H9 (cell line): Measurements from ENCODE around the gene RALA. TPM values are rescaled to one million over a fixed set of nuclear protein-coding genes. Genes with fewer than 3 reads are reported as not detected.

Experiments
- DNase-seq: peaks from one replicate; pipeline ENCODE4 v3.0.0-alpha.2; 2017
- H2AFZ ChIP-seq: one replicate; pipeline ENCODE4 v1.6.1; 2013; ENCODE audit warnings: mild to moderate bottlenecking, low read length, control low read depth, moderate library complexity
- H2AK5ac ChIP-seq: 2 replicates; pipeline ENCODE4 v1.6.1; 2013; ENCODE audit warnings: low read length, control low read depth, mixed read lengths; ENCODE audit not compliant: insufficient read length
- H2BK120ac ChIP-seq: one replicate; pipeline ENCODE4 v1.6.1; 2013; ENCODE audit warnings: low read depth, mild to moderate bottlenecking, low read length, control low read depth, inconsistent platforms; ENCODE audit not compliant: poor library complexity, severe bottlenecking
- H2BK12ac ChIP-seq: 2 replicates; pipeline ENCODE4 v1.6.1; 2013; ENCODE audit warnings: low read length, control low read depth, mixed read lengths, low read depth; ENCODE audit not compliant: insufficient read length
- H2BK15ac ChIP-seq: 2 replicates; pipeline ENCODE4 v1.6.1; 2013; ENCODE audit warnings: low read depth, low read length, control low read depth
- H2BK20ac ChIP-seq: one replicate; pipeline ENCODE4 v1.6.1; 2013; ENCODE audit warnings: low read depth, mild to moderate bottlenecking, low read length, control low read depth, inconsistent platforms; ENCODE audit not compliant: poor library complexity, severe bottlenecking
- H2BK5ac ChIP-seq: 2 replicates; pipeline ENCODE4 v1.6.1; 2013; ENCODE audit warnings: low read length, control low read depth, mixed read lengths; ENCODE audit not compliant: insufficient read length
- H3K14ac ChIP-seq: 2 replicates; pipeline ENCODE4 v1.6.1; 2013; ENCODE audit warnings: low read length, control low read depth; ENCODE audit not compliant: insufficient read depth
- H3K18ac ChIP-seq: 2 replicates; pipeline ENCODE4 v1.6.1; 2013; ENCODE audit warnings: low read depth, mild to moderate bottlenecking, mixed read lengths, low read length, control low read depth; ENCODE audit not compliant: insufficient read length
- H3K23ac ChIP-seq: 2 replicates; pipeline ENCODE4 v1.6.1; 2013; ENCODE audit warnings: low read length, control low read depth, mixed read lengths, low read depth; ENCODE audit not compliant: insufficient read length
- H3K23me2 ChIP-seq: 2 replicates; pipeline ENCODE4 v1.6.1; 2013; ENCODE audit warnings: low read depth, mild to moderate bottlenecking, mixed read lengths, low read length, control low read depth; ENCODE audit not compliant: insufficient read length, poor library complexity, severe bottlenecking
- H3K27ac ChIP-seq: 2 replicates; pipeline ENCODE4 v1.5.1; 2013; ENCODE audit warnings: low read length, control low read depth, mixed read lengths, low read depth; ENCODE audit not compliant: insufficient read length
- H3K27me3 ChIP-seq: 2 replicates; pipeline ENCODE4 v1.6.1; 2013; ENCODE audit warnings: low read length, control low read depth, inconsistent platforms; ENCODE audit not compliant: insufficient read depth
- H3K4ac ChIP-seq: 2 replicates; pipeline ENCODE4 v1.6.1; 2013; ENCODE audit warnings: low read depth, mild to moderate bottlenecking, control low read depth, inconsistent platforms, low read length, moderate library complexity
- H3K4me1 ChIP-seq: 2 replicates; pipeline ENCODE4 v1.6.1; 2013; ENCODE audit warnings: low read length, control low read depth, inconsistent platforms; ENCODE audit not compliant: insufficient read depth
- H3K4me2 ChIP-seq: 2 replicates; pipeline ENCODE4 v1.6.1; 2013; ENCODE audit warnings: low read length, control low read depth, mixed read lengths; ENCODE audit not compliant: insufficient read length, insufficient read depth
- H3K56ac ChIP-seq: 2 replicates; pipeline ENCODE4 v1.6.1; 2013; ENCODE audit warnings: low read depth, mild to moderate bottlenecking, mixed read lengths, low read length, control low read depth; ENCODE audit not compliant: insufficient read length
- H3K79me1 ChIP-seq: 2 replicates; pipeline ENCODE4 v1.6.1; 2013; ENCODE audit warnings: low read depth, mild to moderate bottlenecking, moderate library complexity, low read length, control low read depth, inconsistent platforms; ENCODE audit not compliant: insufficient read depth, poor library complexity, severe bottlenecking
- H3K79me2 ChIP-seq: 2 replicates; pipeline ENCODE4 v1.6.1; 2013; ENCODE audit warnings: low read length, control low read depth, inconsistent platforms; ENCODE audit not compliant: insufficient read depth
- H3K9ac ChIP-seq: 2 replicates; pipeline ENCODE4 v1.6.1; 2013; ENCODE audit warnings: low read length, control low read depth, mixed read lengths; ENCODE audit not compliant: insufficient read length; ENCODE audit errors: extremely low read depth
- H3K9me3 ChIP-seq: one replicate; pipeline ENCODE4 v1.6.1; 2013; ENCODE audit warnings: low read depth, low read length, inconsistent platforms; ENCODE audit not compliant: control insufficient read depth
- H3T11ph ChIP-seq: one replicate; pipeline ENCODE4 v1.6.1; 2013; ENCODE audit warnings: mild to moderate bottlenecking, low read length, control low read depth, inconsistent platforms
- H4K20me1 ChIP-seq: one replicate; pipeline ENCODE4 v1.6.1; 2013; ENCODE audit not compliant: control insufficient read depth, insufficient read length, insufficient read depth
- H4K5ac ChIP-seq: 2 replicates; pipeline ENCODE4 v1.6.1; 2013; ENCODE audit warnings: low read depth, mild to moderate bottlenecking, mixed read lengths, low read length, control low read depth; ENCODE audit not compliant: insufficient read length
- H4K8ac ChIP-seq: replicated peaks from 2 replicates; pipeline ENCODE4 v1.6.1; 2013; ENCODE audit warnings: low read length, control low read depth, mixed read lengths, low read depth; ENCODE audit not compliant: insufficient read length
- H4K91ac ChIP-seq: 2 replicates; pipeline ENCODE4 v1.6.1; 2013; ENCODE audit warnings: low read depth, mild to moderate bottlenecking, moderate library complexity, mixed read lengths, low read length, control low read depth; ENCODE audit not compliant: insufficient read length
- H3K27ac Mint-ChIP-seq, 3 experiments: 2 replicates in 2 of 3; 3 replicates in 1 of 3; pipeline ENCODE4 v1.8.0; 2020 to 2021; ENCODE audit warnings: mixed read lengths in 3 of 3, mild to moderate bottlenecking in 1 of 3, moderate library complexity in 1 of 3
- H3K27me3 Mint-ChIP-seq: 2 replicates; pipeline ENCODE4 v1.8.0; 2021; ENCODE audit warnings: low read depth, mild to moderate bottlenecking, moderate library complexity, mixed read lengths
- H3K36me3 Mint-ChIP-seq, 3 experiments: 2 replicates in 2 of 3; 3 replicates in 1 of 3; pipeline ENCODE4 v1.8.0; 2020 to 2021; ENCODE audit warnings: low read depth in 3 of 3, mixed read lengths in 3 of 3; ENCODE audit not compliant: insufficient read depth in 1 of 3
- H3K4me1 Mint-ChIP-seq, 2 experiments: 2 replicates each; pipeline ENCODE4 v1.8.0; 2020; ENCODE audit warnings: mixed read lengths in 2 of 2
- H3K4me3 Mint-ChIP-seq, 2 experiments: 2 replicates in 1 of 2; 3 replicates in 1 of 2; pipeline ENCODE4 v1.8.0; 2020 to 2021; ENCODE audit warnings: mild to moderate bottlenecking in 2 of 2, mixed read lengths in 2 of 2, moderate library complexity in 1 of 2
- H3K9me3 Mint-ChIP-seq, 2 experiments: 2 replicates in 1 of 2; 3 replicates in 1 of 2; pipeline ENCODE4 v1.8.0; 2020; ENCODE audit warnings: mild to moderate bottlenecking in 2 of 2, mixed read lengths in 2 of 2, moderate library complexity in 1 of 2
- CTCF ChIP-seq: fragments of 200-600 bp; sonication (generic); conservative IDR thresholded peaks from 3 replicates; pipeline ENCODE4 v1.8.0; 2021; ENCODE audit warnings: antibody characterized with exemption, mild to moderate bottlenecking
- WGBS: extraction: QIAGEN DNeasy Blood & Tissue Kit; methylation state at CpG from one replicate; pipeline ENCODE4 v1.1.7; 2013; ENCODE audit warnings: missing lambda C conversion rate, low lambda C conversion rate, mixed read lengths; ENCODE audit not compliant: insufficient read length; ENCODE audit errors: extremely low coverage; 5-methylcytosine and 5-hydroxymethylcytosine counted together
- total RNA-seq: library from RNA; stranded (reverse); gene quantifications from 2 replicates; pipeline ENCODE4 v1.2.1, GENCODE V29; 2021

The RALA gene
- total RNA-seq, 1 experiment from 2014 or later = 57.5 TPM

- Histone ChIP-seq H3K9ac (no peak overlapping the region), H2BK5ac (no peak overlapping the region), H3K14ac (no peak overlapping the region), H3K4me1 (no peaks in the 10 kb centered on the region; the same call in 1 of the 2 replicates), H3K79me1 (no peaks in the 10 kb centered on the region), H3K4me2 (no peak overlapping the region), H2BK20ac (no peak overlapping the region), H2AFZ (no peak overlapping the region), H3K23me2 (peaks cover 2% of the 10 kb centered on the region), H4K20me1 (no peaks in the 10 kb centered on the region), H3K18ac (no peak overlapping the region), H2BK120ac (no peak overlapping the region), H4K5ac (no peak overlapping the region), H4K8ac (no peak overlapping the region), H2BK12ac (no peak overlapping the region), H2AK5ac (no peak overlapping the region), H3K23ac (no peak overlapping the region), H3K56ac (no peak overlapping the region), H4K91ac (no peak overlapping the region), H3K27me3 (no peaks in the 10 kb centered on the region; the same call in 1 of the 2 replicates), H3K27ac (no peak overlapping the region), H3K79me2 (no peaks in the 10 kb centered on the region), H3T11ph (no peak overlapping the region), H2BK15ac (no peak overlapping the region), H3K4ac (no peak overlapping the region), H3K9me3 (no peaks in the 10 kb centered on the region)
- H3K4me1 Mint-ChIP-seq = peaks cover 3 to 12% of the 10 kb centered on the region in 2 experiments
- H3K9me3 Mint-ChIP-seq = no peaks in the 10 kb centered on the region
- TF ChIP-seq CTCF = no peak
- no peak for DNase-seq
- WGBS = no CpG with 5 or more reads among the region's 2 CpGs
- no peaks in the 10 kb centered on the region for H3K36me3 Mint-ChIP-seq
- H3K4me3 Mint-ChIP-seq = no peak overlapping the region
- H3K27ac Mint-ChIP-seq = no peak overlapping the region
- peaks cover 21% of the 10 kb centered on the region for H3K27me3 Mint-ChIP-seq
These were observed 17.0 kb upstream of the RALA start for GRCh38 chr7:39606352-39606751.
